Astrocyte (in vitro differentiated cells and primary cell): ENCODE measurements around the gene ZNF253.
"Not testable (repeated sequence)": the region's sequence is repeated elsewhere in the genome, so short reads cannot be mapped to it uniquely, and the experiment has no call there.

ENCODE experiments used
- CTCF ChIP-seq: IDR thresholded peaks from 2 replicates; pipeline ENCODE4 v1.5.1; 2011; ENCODE audit warnings: low read depth, mild to moderate bottlenecking, inconsistent platforms, low read length, moderate library complexity; ENCODE audit not compliant: insufficient read depth
- EZH2 ChIP-seq: IDR thresholded peaks from 2 replicates; pipeline ENCODE4 v1.6.1; 2012; ENCODE audit warnings: mild to moderate bottlenecking, low read length, inconsistent platforms; ENCODE audit not compliant: insufficient read depth

GRCh38 chr19:19930417-19930816, 64.7 kb downstream of the ZNF253 start:
- TF ChIP-seq CTCF, EZH2: not testable (repeated sequence)
